GM18868 (cell line): ENCODE measurements around the gene NCF1.
"Not testable (repeated sequence)": the region's sequence is repeated elsewhere in the genome, so short reads cannot be mapped to it uniquely, and the experiment has no call there.

Source experiments
- ATAC-seq: cut with Tn5 transposase; IDR thresholded peaks from one replicate; pipeline ENCODE4 v1.9.1; 2021; ENCODE audit warnings: mild to moderate bottlenecking, moderate library complexity; ENCODE audit not compliant: unreplicated experiment

Gene NCF1

DNA sequence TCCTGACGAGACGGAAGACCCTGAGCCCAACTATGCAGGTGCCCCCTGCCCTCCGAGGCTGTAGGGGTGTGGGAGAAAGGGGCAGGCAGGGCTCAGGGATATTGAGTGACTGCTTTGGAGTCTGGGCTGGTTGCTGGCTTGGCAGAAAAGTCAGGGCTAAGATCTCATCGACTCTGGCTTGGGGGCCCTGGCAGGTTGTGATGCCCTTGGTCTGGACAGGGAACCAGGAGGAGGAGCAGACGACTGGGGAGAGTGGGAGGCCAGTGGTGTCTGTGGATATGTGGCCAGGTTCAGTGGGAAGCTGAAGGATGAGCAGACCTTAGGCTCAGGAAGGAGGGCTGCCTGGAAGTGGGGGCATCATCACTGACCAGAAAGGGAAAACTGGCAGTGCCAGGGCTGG is 9.8 kb downstream of the NCF1 start:
- not testable (repeated sequence) for ATAC-seq

DNA sequence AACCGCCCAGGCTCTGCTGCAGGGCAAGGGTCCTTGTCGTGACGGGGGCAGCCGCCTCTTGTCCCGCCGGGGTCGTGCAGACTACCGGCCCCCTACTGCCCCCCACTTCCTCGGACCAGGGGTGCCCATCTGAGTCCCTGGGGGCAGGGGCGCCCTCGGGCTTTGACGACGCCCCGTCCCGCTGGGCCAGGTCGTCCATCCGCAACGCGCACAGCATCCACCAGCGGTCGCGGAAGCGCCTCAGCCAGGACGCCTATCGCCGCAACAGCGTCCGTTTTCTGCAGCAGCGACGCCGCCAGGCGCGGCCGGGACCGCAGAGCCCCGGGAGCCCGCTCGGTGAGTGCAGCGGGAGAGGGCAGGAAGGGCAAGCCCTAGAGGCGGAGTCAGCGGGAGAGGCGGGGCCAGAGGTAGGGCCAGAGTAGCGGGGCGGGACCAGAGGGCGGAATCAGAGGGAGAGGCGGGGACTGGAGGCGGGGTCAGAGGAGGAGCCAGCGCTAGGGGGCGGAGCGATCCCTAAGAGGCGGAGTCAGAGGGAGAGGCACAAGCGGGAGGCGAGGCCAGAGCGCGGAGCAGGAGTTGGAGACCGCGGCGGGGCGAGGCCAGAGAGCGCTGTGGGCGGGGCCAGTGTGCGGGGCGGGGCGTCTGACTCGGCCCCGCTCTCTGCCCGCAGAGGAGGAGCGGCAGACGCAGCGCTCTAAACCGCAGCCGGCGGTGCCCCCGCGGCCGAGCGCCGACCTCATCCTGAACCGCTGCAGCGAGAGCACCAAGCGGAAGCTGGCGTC is 14.7 kb downstream of the NCF1 start:
- ATAC-seq: peak; percentile 86

DNA sequence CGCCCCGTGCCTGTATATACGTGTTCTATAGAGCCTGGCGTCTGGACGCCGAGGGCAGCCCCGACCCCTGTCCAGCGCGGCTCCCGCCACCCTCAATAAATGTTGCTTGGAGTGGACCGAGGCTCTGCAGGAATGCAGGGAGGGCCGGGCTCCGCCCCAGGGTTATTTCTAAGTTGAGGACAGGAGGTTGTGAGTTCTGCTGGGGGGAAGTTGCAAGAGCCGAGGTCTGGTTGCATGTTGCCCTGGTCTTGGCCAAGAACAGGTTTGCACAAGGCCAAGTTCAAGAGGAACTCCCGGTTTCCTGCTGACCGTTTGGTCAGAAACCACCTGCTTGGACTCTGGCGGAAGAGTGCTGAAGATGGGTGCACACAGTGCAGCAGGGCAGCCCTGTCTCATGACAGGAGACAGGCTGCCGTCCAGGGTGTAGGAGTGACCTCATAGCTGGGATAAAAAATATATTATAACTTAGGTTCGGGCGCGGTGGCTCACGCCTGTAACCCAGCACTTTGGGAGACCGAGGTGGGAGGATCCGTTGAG is 15.5 kb downstream of the NCF1 start:
- ATAC-seq: not testable (repeated sequence)

DNA sequence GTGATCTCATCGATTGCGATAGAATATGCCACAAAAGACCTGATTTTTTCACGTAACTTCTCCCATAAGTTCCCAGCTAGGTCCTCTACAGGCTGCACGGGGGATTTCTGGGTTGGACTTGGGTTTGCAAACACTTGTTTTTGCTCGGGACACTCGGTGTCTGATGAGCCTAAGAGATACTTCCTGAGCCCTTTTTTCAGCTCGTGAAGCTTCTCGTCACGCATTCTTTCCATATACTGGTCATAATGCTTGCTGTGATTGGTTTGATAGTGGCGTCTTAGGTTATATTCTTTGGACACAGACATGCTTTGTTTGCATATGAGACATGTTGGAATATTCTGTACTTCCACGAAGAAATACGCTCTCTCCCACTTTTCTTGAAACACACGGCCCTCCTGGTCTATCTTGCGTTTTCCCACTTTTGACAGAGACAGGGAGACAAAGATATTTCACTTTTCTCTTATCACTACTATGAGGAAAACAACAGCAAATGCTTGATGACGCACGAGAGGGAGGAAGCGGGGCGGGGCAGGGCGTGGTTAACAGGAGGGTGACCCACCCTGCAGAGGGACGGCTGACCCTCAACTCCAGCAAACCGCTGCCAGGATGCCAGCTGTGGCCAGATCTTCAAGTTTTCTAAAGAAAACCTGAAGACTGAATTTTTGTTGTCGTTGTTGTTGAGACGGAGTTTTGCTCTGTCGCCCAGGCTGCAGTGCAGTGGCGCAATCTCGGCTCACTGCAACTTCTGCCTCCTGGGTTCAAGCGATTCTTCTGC is 24.2 kb downstream of the NCF1 start:
- not testable (repeated sequence) for ATAC-seq

DNA sequence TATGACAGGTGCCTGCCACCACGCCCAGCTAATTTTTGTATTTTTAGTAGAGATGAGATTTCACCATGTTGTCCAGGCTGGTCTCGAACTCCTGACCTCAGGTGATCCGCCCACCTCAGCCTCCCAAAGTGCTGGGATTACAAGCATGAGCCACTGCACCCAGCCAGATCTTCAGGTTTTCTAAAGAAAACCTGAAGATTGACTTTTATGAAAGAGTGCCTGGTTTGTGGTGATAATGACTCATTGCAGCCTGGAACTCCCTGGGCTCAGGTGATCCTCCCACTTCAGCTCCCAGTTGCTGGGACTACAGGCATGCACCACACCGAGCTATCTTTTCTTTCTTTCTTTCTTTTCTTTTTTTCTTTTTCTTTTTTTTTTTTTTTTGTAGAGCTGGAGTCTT is 24.8 kb downstream of the NCF1 start:
- not testable (repeated sequence) for ATAC-seq

DNA sequence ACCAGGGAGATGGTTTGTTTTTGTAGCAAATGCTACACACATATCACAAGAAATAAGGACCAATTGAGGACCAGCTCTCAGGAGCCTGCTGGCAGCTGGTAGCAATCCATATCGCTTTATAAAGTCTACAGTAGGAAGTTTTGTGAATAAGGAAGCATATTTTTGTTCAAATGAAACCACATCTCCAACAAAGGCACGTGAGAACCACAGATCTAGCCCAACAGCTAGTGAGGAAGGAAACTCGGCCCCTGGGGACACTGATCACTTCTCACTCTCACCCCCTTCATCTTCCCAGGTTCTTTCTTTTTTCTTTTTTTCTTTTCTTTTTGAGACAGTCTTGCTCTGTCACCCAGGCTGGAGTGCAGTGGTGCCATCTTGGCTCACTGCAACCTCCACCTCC is 42.1 kb downstream of the NCF1 start:
- ATAC-seq: not testable (repeated sequence)

DNA sequence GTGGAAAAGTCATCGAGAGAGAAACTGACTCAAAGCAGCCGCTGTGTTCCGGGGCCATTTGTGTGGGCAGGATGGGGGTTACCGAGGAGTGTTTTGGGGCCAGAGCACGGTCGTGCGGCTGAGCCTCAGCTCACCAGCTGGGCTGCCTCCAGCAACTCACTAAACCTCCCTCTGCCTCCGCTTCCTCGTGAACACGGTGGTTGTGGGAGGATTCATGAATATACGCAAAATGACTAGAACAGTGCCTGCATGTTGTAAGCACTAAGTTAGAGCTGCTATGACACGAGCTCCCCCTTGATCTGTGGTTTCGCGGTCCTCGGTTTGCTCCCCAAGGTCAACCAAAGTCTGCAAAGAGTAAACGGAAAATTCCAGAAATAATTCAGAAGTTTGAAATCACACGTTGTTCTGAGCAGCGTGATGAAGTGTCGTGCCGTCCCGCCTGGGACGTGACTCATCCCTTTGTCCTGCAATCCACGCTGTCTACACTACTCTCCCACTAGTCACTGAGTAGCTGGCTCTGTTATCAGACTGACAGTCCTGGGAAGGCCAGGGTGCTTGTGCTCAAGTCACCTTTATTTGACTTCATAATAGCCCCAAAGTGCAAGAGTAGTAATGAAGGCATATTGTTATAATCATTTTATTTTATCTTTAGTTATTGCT is 46.5 kb downstream of the NCF1 start:
- peak; percentile 85 for ATAC-seq

DNA sequence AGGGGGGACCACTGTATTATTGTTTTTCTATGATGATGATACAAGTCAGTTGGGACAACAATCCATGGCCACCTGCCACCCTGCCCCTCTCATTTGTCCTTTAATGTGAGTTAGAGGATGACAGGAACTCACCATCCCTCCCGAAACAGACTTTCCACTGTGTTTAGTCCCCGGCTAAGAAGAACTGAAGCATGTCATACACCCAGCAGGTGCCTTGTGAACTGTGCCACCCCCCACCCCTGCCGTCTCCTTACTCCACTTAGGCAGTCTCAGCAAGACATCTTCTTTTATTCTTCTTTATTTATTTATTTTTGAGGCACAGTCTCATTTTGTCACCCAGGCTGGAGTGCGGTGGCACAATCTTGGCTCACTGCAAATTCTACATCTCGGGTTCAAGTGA is 47.4 kb downstream of the NCF1 start:
- ATAC-seq: not testable (repeated sequence)

DNA sequence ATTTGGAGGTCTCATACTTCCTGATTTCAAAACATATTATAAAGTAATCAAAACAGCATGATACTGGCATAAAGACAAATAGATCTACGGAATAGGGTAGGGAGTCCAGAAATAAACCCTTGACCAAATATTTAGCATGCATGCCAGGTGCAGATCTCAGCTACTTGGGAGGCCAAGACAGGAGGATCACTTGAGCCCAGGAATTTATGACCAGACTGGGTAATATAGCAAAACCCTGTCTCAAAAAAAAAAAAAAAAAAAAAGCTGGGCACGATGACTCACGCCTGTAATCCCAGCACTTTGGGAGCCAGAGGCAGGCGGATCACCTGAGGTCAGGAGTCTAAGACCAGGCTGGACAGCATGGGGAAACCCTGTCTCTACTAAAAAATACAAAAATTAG is 56.1 kb downstream of the NCF1 start:
- not testable (repeated sequence) for ATAC-seq

DNA sequence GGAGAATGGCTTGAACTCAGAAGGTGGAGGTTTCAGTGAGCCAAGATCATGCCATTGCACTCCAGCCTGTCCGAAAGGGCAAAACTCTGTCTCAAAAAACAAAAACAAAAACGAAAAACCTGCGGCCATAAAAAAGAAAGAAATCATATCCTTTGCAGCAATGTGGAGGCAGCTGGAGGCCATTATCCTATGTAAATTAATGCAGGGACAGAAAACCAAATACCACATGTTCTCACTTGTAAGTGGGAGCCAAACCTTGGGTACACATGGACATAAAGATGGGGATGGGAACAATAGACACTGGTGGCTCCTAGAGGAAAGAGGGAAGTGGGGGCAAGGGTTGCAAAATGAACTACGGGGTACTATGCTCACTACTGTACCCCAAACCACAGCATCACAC is 56.6 kb downstream of the NCF1 start:
- not testable (repeated sequence) for ATAC-seq
